ENCODE results near the gene RANBP10.

GRCh38 chr16:67729636-67730248, 76.6 kb downstream of the RANBP10 start:
- TF ChIP-seq ZNF8 (CRISPR knock-in tag; IDR thresholded peaks at IDR 0.05) = no peak
- TF ChIP-seq RARB (CRISPR knock-in tag; IDR thresholded peaks at IDR 0.05) = no peak
- no peak for TF ChIP-seq TSHZ2 (CRISPR knock-in tag; IDR thresholded peaks at IDR 0.05)
- no peak for TF ChIP-seq POU6F1 (CRISPR knock-in tag; IDR thresholded peaks at IDR 0.05; ENCODE audit: borderline replicate concordance, low read depth)
- no peak for TF ChIP-seq ARNTL (CRISPR knock-in tag; IDR thresholded peaks at IDR 0.05; ENCODE audit: borderline replicate concordance, low read depth)

Measured in SK-N-SH treated with all-trans-retinoic acid at 6 μM for 48 hours (cell line).